Loucy (cell line): ENCODE data around the gene FOXN4.

Source experiments
- CTCF ChIP-seq: fragments of 200-600 bp; sonication (generic); conservative IDR thresholded peaks from 2 replicates; pipeline ENCODE4 v1.5.1; 2014; ENCODE audit warnings: mild to moderate bottlenecking, antibody characterized with exemption, low read length
- EZH2phosphoT487 ChIP-seq: fragments of 200-600 bp; IDR thresholded peaks from 2 replicates; pipeline ENCODE4 v1.6.1; 2018; ENCODE audit warnings: antibody characterized with exemption, mild to moderate bottlenecking, moderate library complexity, borderline replicate concordance

- TF ChIP-seq CTCF (no peak), EZH2phosphoT487 (no peak)
These were observed 20.6 kb upstream of the FOXN4 start for GRCh38 chr12:109329686-109330085.
